GM19324 (cell line): ENCODE results near the gene TTC39B.
"Not testable (repeated sequence)": the region's sequence is repeated elsewhere in the genome, so short reads cannot be mapped to it uniquely, and the experiment has no call there.

Experiments used
- ATAC-seq: cut with Tn5 transposase; IDR thresholded peaks from one replicate; pipeline ENCODE4 v1.9.1; 2021; ENCODE audit warnings: mild to moderate bottlenecking, moderate library complexity; ENCODE audit not compliant: unreplicated experiment, low FRiP score

The TTC39B gene

GRCh38 chr9:15271403-15271802, 35.6 kb downstream of the TTC39B start:
- no peak for ATAC-seq

- ATAC-seq: no peak
Observed at GRCh38 chr9:15268782-15269181, 38.2 kb downstream of the TTC39B start.

- ATAC-seq: no peak
Observed at GRCh38 chr9:15268317-15268716, 38.7 kb downstream of the TTC39B start.

GRCh38 chr9:15264918-15265317, 42.1 kb downstream of the TTC39B start:
- no peak for ATAC-seq

- no peak for ATAC-seq
Observed at GRCh38 chr9:15262581-15262980, 44.4 kb downstream of the TTC39B start.

- no peak for ATAC-seq
Observed at GRCh38 chr9:15256426-15256825, 50.6 kb downstream of the TTC39B start.

GRCh38 chr9:15253786-15254185, 53.2 kb downstream of the TTC39B start:
- ATAC-seq: no peak

- ATAC-seq: no peak
Observed at GRCh38 chr9:15253197-15253596, 53.8 kb downstream of the TTC39B start.

- ATAC-seq: no peak
Observed at GRCh38 chr9:15249981-15250380, 57.0 kb downstream of the TTC39B start.

GRCh38 chr9:15249042-15249818, 57.8 kb downstream of the TTC39B start:
- ATAC-seq: no peak

- no peak for ATAC-seq
Observed at GRCh38 chr9:15248621-15249020, 58.4 kb downstream of the TTC39B start.

- ATAC-seq: no peak
Observed at GRCh38 chr9:15248081-15248480, 58.9 kb downstream of the TTC39B start.

GRCh38 chr9:15246708-15247107, 60.3 kb downstream of the TTC39B start:
- no peak for ATAC-seq

GRCh38 chr9:15246243-15246642, 60.8 kb downstream of the TTC39B start:
- no peak for ATAC-seq

GRCh38 chr9:15244001-15244441, 63.0 kb downstream of the TTC39B start:
- ATAC-seq: no peak

- no peak for ATAC-seq
Observed at GRCh38 chr9:15243081-15243480, 63.9 kb downstream of the TTC39B start.

GRCh38 chr9:15240927-15241326, 66.1 kb downstream of the TTC39B start:
- ATAC-seq: no peak

- ATAC-seq: no peak
Observed at GRCh38 chr9:15239816-15240215, 67.2 kb downstream of the TTC39B start.

- no peak for ATAC-seq
Observed at GRCh38 chr9:15238646-15239045, 68.4 kb downstream of the TTC39B start.

- no peak for ATAC-seq
Observed at GRCh38 chr9:15235658-15236057, 71.4 kb downstream of the TTC39B start.

GRCh38 chr9:15233941-15234490, 73.0 kb downstream of the TTC39B start:
- not testable (repeated sequence) for ATAC-seq

- ATAC-seq: not testable (repeated sequence)
Observed at GRCh38 chr9:15232706-15233280, 74.2 kb downstream of the TTC39B start.
